ENCODE data around the gene SH3YL1.

SH3YL1 gene

GRCh38 chr2:175880-176820, 87.7 kb downstream of the SH3YL1 start:
- peak; percentile 65 for DNase-seq

GRCh38 chr2:175161-175786, 88.6 kb downstream of the SH3YL1 start:
- DNase-seq = no peak

DNA sequence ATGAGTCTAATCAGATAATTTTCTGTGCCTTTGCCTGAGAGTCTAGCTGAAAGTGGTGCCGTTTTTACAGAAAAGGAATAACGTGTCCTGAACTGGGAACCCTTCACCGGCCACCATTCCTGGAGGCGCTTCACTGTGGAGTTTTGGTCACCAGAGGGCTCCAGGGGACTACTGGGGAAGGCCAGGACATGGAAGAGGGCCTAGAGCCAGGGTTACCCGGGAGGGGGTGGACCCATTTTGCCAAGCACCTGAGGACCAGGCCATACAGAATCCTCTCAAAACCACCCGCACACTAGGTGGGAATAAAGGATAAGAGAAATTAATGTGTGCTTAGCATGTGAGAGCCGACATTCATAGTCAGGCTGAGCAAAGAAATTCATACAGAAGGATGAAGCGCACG, 91.7 kb downstream of the SH3YL1 start:
- DNase-seq = peak; percentile 32

GRCh38 chr2:169741-170140, 94.1 kb downstream of the SH3YL1 start:
- DNase-seq = no peak

All from CD4-positive, alpha-beta T cell treated with Interleukin-17A for 1 hour (primary cell).